ENCODE data around the gene THSD7A.

Gene THSD7A

GRCh38 chr7:11434366-11434765, 397.6 kb downstream of the THSD7A start:
- TF ChIP-seq CTCF (IDR thresholded peaks at IDR 0.05; ENCODE audit: control insufficient read depth, extremely low read depth, insufficient read depth): no peak
- H3K4me3 ChIP-seq (ENCODE audit: low read depth, low read length): no peak overlapping the region
- DNase-seq (ENCODE audit: low read depth): no peak

GRCh38 chr7:11430841-11431240, 401.2 kb downstream of the THSD7A start:
- no peak for DNase-seq (ENCODE audit: low read depth)
- TF ChIP-seq CTCF (IDR thresholded peaks at IDR 0.05; ENCODE audit: control insufficient read depth, extremely low read depth, insufficient read depth): no peak
- no peak overlapping the region for H3K4me3 ChIP-seq (ENCODE audit: low read depth, low read length)

GRCh38 chr7:11430112-11430511, 401.9 kb downstream of the THSD7A start:
- no peak for TF ChIP-seq CTCF (IDR thresholded peaks at IDR 0.05; ENCODE audit: control insufficient read depth, extremely low read depth, insufficient read depth)
- DNase-seq (ENCODE audit: low read depth): no peak
- H3K4me3 ChIP-seq (ENCODE audit: low read depth, low read length): no peak overlapping the region

GRCh38 chr7:11428877-11429581, 403.0 kb downstream of the THSD7A start:
- DNase-seq (ENCODE audit: low read depth): no peak
- H3K4me3 ChIP-seq (ENCODE audit: low read depth, low read length): no peak overlapping the region
- no peak for TF ChIP-seq CTCF (IDR thresholded peaks at IDR 0.05; ENCODE audit: control insufficient read depth, extremely low read depth, insufficient read depth)

- peak; percentile 69 for DNase-seq (ENCODE audit: low read depth)
- no peak overlapping the region for H3K4me3 ChIP-seq (ENCODE audit: low read depth, low read length)
- TF ChIP-seq CTCF (IDR thresholded peaks at IDR 0.05; ENCODE audit: control insufficient read depth, extremely low read depth, insufficient read depth): peak; percentile 82
Observed at GRCh38 chr7:11427686-11428273, 404.2 kb downstream of the THSD7A start.

GRCh38 chr7:11424006-11424405, 408.0 kb downstream of the THSD7A start:
- no peak for TF ChIP-seq CTCF (IDR thresholded peaks at IDR 0.05; ENCODE audit: control insufficient read depth, extremely low read depth, insufficient read depth)
- DNase-seq (ENCODE audit: low read depth): no peak
- no peak overlapping the region for H3K4me3 ChIP-seq (ENCODE audit: low read depth, low read length)

- no peak for DNase-seq (ENCODE audit: low read depth)
- TF ChIP-seq CTCF (IDR thresholded peaks at IDR 0.05; ENCODE audit: control insufficient read depth, extremely low read depth, insufficient read depth): no peak
- H3K4me3 ChIP-seq (ENCODE audit: low read depth, low read length): no peak overlapping the region
Observed at GRCh38 chr7:11420049-11420448, 411.9 kb downstream of the THSD7A start.

Data from LNCaP clone FGC (cell line).